GM19467 (cell line): Measurements from ENCODE around the gene NRG4.
A peak's percentile ranks its signal among the peaks of the same experiment; 100 is the strongest.
"Not testable (repeated sequence)": the region's sequence is repeated elsewhere in the genome, so short reads cannot be mapped to it uniquely, and the experiment has no call there.

Source experiments
- ATAC-seq: cut with Tn5 transposase; IDR thresholded peaks from one replicate; pipeline ENCODE4 v1.9.1; 2021; ENCODE audit warnings: mild to moderate bottlenecking, moderate library complexity; ENCODE audit not compliant: unreplicated experiment

NRG4 gene

GRCh38 chr15:75928680-75929608 lies 83.3 kb downstream of the NRG4 start:
- no peak for ATAC-seq

- no peak for ATAC-seq
Measured at GRCh38 chr15:75927601-75928000, 84.6 kb downstream of the NRG4 start.

GRCh38 chr15:75926931-75927330 lies 85.3 kb downstream of the NRG4 start:
- ATAC-seq, result no peak

GRCh38 chr15:75925440-75925839 lies 86.8 kb downstream of the NRG4 start:
- no peak for ATAC-seq

GRCh38 chr15:75924576-75924975 lies 87.6 kb downstream of the NRG4 start:
- ATAC-seq, result no peak

GRCh38 chr15:75923756-75924155 lies 88.5 kb downstream of the NRG4 start:
- ATAC-seq, result no peak

- no peak for ATAC-seq
Measured at GRCh38 chr15:75921732-75922703, 90.2 kb downstream of the NRG4 start.

GRCh38 chr15:75920079-75920478 lies 92.1 kb downstream of the NRG4 start:
- ATAC-seq, result no peak

GRCh38 chr15:75918135-75918534 lies 94.1 kb downstream of the NRG4 start:
- ATAC-seq, result no peak

GRCh38 chr15:75916978-75917377 lies 95.2 kb downstream of the NRG4 start:
- no peak for ATAC-seq

GRCh38 chr15:75910355-75910754 lies 101.9 kb downstream of the NRG4 start:
- not testable (repeated sequence) for ATAC-seq

- no peak for ATAC-seq
Measured at GRCh38 chr15:75905231-75905630, 107.0 kb downstream of the NRG4 start.

GRCh38 chr15:75903331-75904239 lies 108.6 kb downstream of the NRG4 start, which contains the start of gene FBXO22:
TSS of gene FBXO22 (plus strand) at chr15:75903878. CDS start at chr15:75903964, 86 bp downstream.
- ATAC-seq, result peak; percentile 83

GRCh38 chr15:75902129-75902557 lies 110.1 kb downstream of the NRG4 start:
- no peak for ATAC-seq

GRCh38 chr15:75900577-75900976 lies 111.6 kb downstream of the NRG4 start:
- no peak for ATAC-seq

GRCh38 chr15:75895731-75896130 lies 116.5 kb downstream of the NRG4 start:
- ATAC-seq, result no peak

- ATAC-seq, result no peak
Measured at GRCh38 chr15:75891895-75892294, 120.3 kb downstream of the NRG4 start.
